Endothelial cell of umbilical vein (primary cell): ENCODE data around the gene GBE1. TPM values are rescaled to one million over a fixed set of nuclear protein-coding genes. Genes with fewer than 3 reads are reported as not detected.

Experiments
- BruUV-seq: library from RNA; stranded (reverse); fragments of 400-500 nt; replicated peaks from 2 replicates; lab custom pipeline; 2021; lab: Mats Ljungman, UMichigan
- CTCF ChIA-PET: fragments of 300-600, 350-600 bp; sonication (Branson Sonifier 250); formaldehyde crosslinking; loops from one replicate; lab custom pipeline; 2021; ENCODE audit warnings: antibody characterized with exemption, inconsistent platforms; lab: Charles Lee
- POLR2A ChIA-PET: fragments of 300-600, 350-600 bp; sonication (Branson Sonifier 250); formaldehyde crosslinking; loops from one replicate; lab custom pipeline; 2021; ENCODE audit warnings: antibody characterized with exemption, inconsistent platforms; lab: Charles Lee
- DNase-seq: peaks from one replicate; pipeline ENCODE4 v3.0.0-alpha.2; 2011; ENCODE audit warnings: low read depth, low spot score
- FAIRE-seq: peaks from 2 replicates; lab custom pipeline; 2011; peaks lifted over from hg19 to GRCh38; lab: Jason Lieb, UNC
- H2AFZ ChIP-seq: 2 replicates; pipeline ENCODE4 v1.6.0; 2012; ENCODE audit warnings: low read depth, low read length, control low read depth, inconsistent platforms
- H3K27ac ChIP-seq: 2 replicates; pipeline ENCODE4 v1.5.1; 2011; ENCODE audit warnings: low read depth, mild to moderate bottlenecking, control low read depth, low read length, moderate library complexity; ENCODE audit not compliant: insufficient read depth
- H3K27me3 ChIP-seq, 2 experiments: 2 replicates each; pipeline versions ENCODE4 v1.6.0 to v1.6.1; 2011; ENCODE audit warnings: low read length in 2 of 2, mixed read lengths in 1 of 2; ENCODE audit not compliant: control insufficient read depth in 2 of 2, insufficient read depth in 2 of 2
- H3K36me3 ChIP-seq, 2 experiments: 2 replicates in 1 of 2; 3 replicates in 1 of 2; pipeline ENCODE4 v1.5.1; 2011; ENCODE audit warnings: low read length in 2 of 2, mild to moderate bottlenecking in 1 of 2, moderate library complexity in 1 of 2; ENCODE audit not compliant: control insufficient read depth in 2 of 2, insufficient read depth in 2 of 2; ENCODE audit errors: extremely low read depth in 1 of 2
- H3K4me1 ChIP-seq: 3 replicates; pipeline ENCODE4 v1.5.1; 2011; ENCODE audit warnings: mild to moderate bottlenecking, low read length; ENCODE audit not compliant: control insufficient read depth, insufficient read depth; ENCODE audit errors: extremely low read depth
- H3K4me2 ChIP-seq: 2 replicates; pipeline ENCODE4 v1.6.1; 2011; ENCODE audit warnings: low read length, control low read depth, mixed read lengths; ENCODE audit not compliant: insufficient read depth
- H3K4me3 ChIP-seq, 3 experiments: fragments of 200-600 bp in 1 of 3; sonication (generic), shearing (Covaris generic) in 1 of 3; replicated peaks in 1 of 3; 2 replicates each; pipeline ENCODE4 v1.5.1; 2011 to 2016; ENCODE audit warnings: control low read depth in 3 of 3, low read length in 3 of 3, mild to moderate bottlenecking in 2 of 3, inconsistent platforms in 1 of 3, low read depth in 1 of 3, moderate library complexity in 1 of 3; ENCODE audit not compliant: insufficient read depth in 1 of 3
- H3K79me2 ChIP-seq: 2 replicates; pipeline ENCODE4 v1.6.0; 2012; ENCODE audit warnings: low read length, inconsistent platforms; ENCODE audit not compliant: control insufficient read depth, insufficient read depth
- H3K9ac ChIP-seq: replicated peaks from 2 replicates; pipeline ENCODE3; 2011; ENCODE audit warnings: low read length, control low read depth; ENCODE audit not compliant: insufficient read depth; ENCODE audit errors: extremely low read depth
- H3K9me1 ChIP-seq: replicated peaks from 3 replicates; pipeline ENCODE4 v1.6.0; 2011; ENCODE audit warnings: mild to moderate bottlenecking, low read length; ENCODE audit not compliant: control insufficient read depth, insufficient read depth; ENCODE audit errors: extremely low read depth
- H3K9me3 ChIP-seq: replicated peaks from 2 replicates; pipeline ENCODE4 v1.5.1; 2012; ENCODE audit warnings: low read length, inconsistent platforms; ENCODE audit not compliant: control insufficient read depth, insufficient read depth
- H4K20me1 ChIP-seq: replicated peaks from 2 replicates; pipeline ENCODE3; 2011; ENCODE audit warnings: mild to moderate bottlenecking, low read length; ENCODE audit not compliant: control insufficient read depth, insufficient read depth; ENCODE audit errors: extremely low read depth
- CTCF ChIP-seq, 2 donors: IDR thresholded peaks; 1 replicate in 1 of 2; 2 replicates in 1 of 2; pipeline ENCODE4 v1.5.1; 2011; ENCODE audit warnings: low read length in 2 of 2, mild to moderate bottlenecking in 2 of 2, moderate library complexity in 2 of 2, control low read depth in 1 of 2, inconsistent platforms in 1 of 2, low read depth in 1 of 2; ENCODE audit not compliant: insufficient read depth in 1 of 2; ENCODE audit errors: extremely low read depth in 1 of 2
- EZH2 ChIP-seq: IDR thresholded peaks from 2 replicates; pipeline ENCODE4 v1.6.1; 2012; ENCODE audit warnings: borderline replicate concordance, low read depth, mild to moderate bottlenecking, moderate library complexity, low read length, inconsistent platforms; ENCODE audit not compliant: severe bottlenecking
- FOS ChIP-seq: IDR thresholded peaks from 2 replicates; pipeline ENCODE4 v1.6.1; 2011; ENCODE audit warnings: mild to moderate bottlenecking, low read length, moderate library complexity, borderline replicate concordance; ENCODE audit not compliant: insufficient read depth
- GATA2 ChIP-seq: IDR thresholded peaks from 2 replicates; pipeline ENCODE4 v1.7.0; 2011; ENCODE audit warnings: low read depth, mild to moderate bottlenecking, moderate library complexity, mixed read lengths, low read length; ENCODE audit not compliant: insufficient read length, insufficient read depth
- JUN ChIP-seq: IDR thresholded peaks from 2 replicates; pipeline ENCODE4 v1.6.1; 2011; ENCODE audit warnings: borderline replicate concordance, low read depth; ENCODE audit not compliant: insufficient read length, insufficient read depth
- MAX ChIP-seq: IDR thresholded peaks from 2 replicates; pipeline ENCODE4 v1.6.1; 2011; ENCODE audit not compliant: insufficient read depth, insufficient read length
- MYC ChIP-seq: IDR thresholded peaks from one replicate; pipeline ENCODE4 v1.6.1; 2011; ENCODE audit warnings: mild to moderate bottlenecking, low read depth, low read length
- POLR2A ChIP-seq: IDR thresholded peaks from 2 replicates; pipeline ENCODE4 v1.6.1; 2012; ENCODE audit warnings: low read depth, mild to moderate bottlenecking, control low read depth, low read length
- POLR2AphosphoS5 ChIP-seq: IDR thresholded peaks from 2 replicates; pipeline ENCODE4 v1.6.1; 2012; ENCODE audit warnings: low read depth, mild to moderate bottlenecking, control low read depth, low read length, moderate library complexity; ENCODE audit not compliant: insufficient read depth
- dilution Hi-C: fragments of 300-500 bp; cut with MboI; formaldehyde crosslinking; loops from one replicate; pipeline ENCODE4 v1.15.0; 2019; ENCODE audit warnings: low sequenced_read_pairs; ENCODE audit not compliant: extremely low pct_ligation_motif_present
- intact Hi-C: fragments of 100-400 bp; cut with micrococcal nuclease; formaldehyde crosslinking; loops from one replicate; pipeline ENCODE4 v1.10.0; 2022
- polyA plus RNA-seq, 4 experiments: library from polyadenylated mRNA; depleted of rRNA in 3 of 4; stranded (reverse) in 3 of 4; unstranded in 1 of 4; fragments of >200 nt; gene quantifications; 2 replicates each; pipeline versions ENCODE4 v1.2.1 to v1.2.3, GENCODE V29; 2011 to 2012; ENCODE audit warnings: missing spikeins in 1 of 4
- total RNA-seq: library from RNA; stranded (reverse); gene quantifications from 2 replicates; pipeline ENCODE4 v1.2.3, GENCODE V29; 2021

GBE1 gene
- total and polyA plus RNA-seq, 2 donors (not counting 3 experiments of a cell fraction or from before 2014, with no cell fraction given) = 35.9 to 110 TPM

DNA sequence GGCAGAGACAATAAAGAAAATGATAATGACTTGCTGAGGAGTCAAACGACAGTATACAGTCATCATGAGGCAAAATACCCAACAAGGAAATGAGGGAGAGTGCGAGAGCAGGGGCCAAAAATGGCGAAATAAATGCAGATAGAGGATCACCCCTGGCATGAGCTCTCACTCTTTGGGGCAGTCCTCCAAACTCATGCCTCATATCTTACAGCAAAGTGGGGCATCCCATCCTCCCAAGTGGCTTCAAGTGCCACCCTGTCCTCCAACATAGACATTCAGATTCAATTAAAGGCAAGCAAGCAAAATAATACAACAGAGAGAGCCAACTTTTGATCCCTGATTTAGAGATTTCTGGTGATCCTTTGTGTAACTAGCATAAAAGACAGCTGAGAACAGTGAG is 278.4 kb downstream of the GBE1 start:
- intact Hi-C loops = no loop called here
- Histone ChIP-seq H3K4me2 (no peak overlapping the region), H3K79me2 (no peaks in the 10 kb centered on the region), H3K27ac (no peak overlapping the region), H3K9ac (no peak overlapping the region), H3K27me3 (no peaks in the 10 kb centered on the region), H3K9me3 (no peaks in the 10 kb centered on the region), H3K4me1 (peaks cover 14% of the 10 kb centered on the region), H3K36me3 (no peaks in the 10 kb centered on the region), H3K9me1 (no peaks in the 10 kb centered on the region), H3K4me3 (no peak overlapping the region), H2AFZ (no peak overlapping the region), H4K20me1 (no peaks in the 10 kb centered on the region)
- TF ChIP-seq EZH2 (no peak), CTCF (IDR thresholded peaks at IDR 0.05; ENCODE audit: extremely low read depth in 1 of 2, insufficient read depth in 1 of 2, low read depth in 1 of 2, low read length in 2 of 2) (no peak)
- CTCF ChIA-PET = interaction anchor here (4.7 kb wide), 1 partner anchor 10 kb away, joined by 17 read pairs; no protein-coding TSS in a partner anchor
- POLR2A ChIA-PET = no interaction called here
- DNase-seq (no peak), FAIRE-seq (no peak)
- dilution Hi-C loops = no loop called here
- no TSS peak for BruUV-seq

DNA sequence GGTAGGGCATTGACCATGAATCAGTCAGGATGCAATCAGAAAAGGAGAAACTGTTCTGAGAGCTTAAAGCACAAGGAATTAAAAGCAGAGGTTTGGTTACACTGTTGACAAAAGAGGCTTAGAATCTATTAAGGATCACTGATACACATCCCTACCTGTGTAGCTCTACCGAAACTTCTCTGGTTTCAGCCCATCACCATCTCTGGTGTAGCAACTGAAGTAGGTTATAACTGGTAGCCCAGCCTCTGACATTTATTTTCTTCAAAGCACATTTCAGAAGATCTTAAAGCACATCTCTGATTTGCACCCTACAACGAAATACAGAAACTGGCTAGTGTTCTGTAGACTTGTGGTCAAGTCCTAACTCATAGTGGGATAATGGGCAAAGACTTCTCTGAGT is 283.7 kb downstream of the GBE1 start:
- BruUV-seq = no TSS peak
- Histone ChIP-seq H3K79me2 (no peaks in the 10 kb centered on the region), H3K36me3 (no peaks in the 10 kb centered on the region), H3K4me2 (no peak overlapping the region), H3K9ac (no peak overlapping the region), H2AFZ (no peak overlapping the region), H3K27me3 (no peaks in the 10 kb centered on the region), H3K9me3 (no peaks in the 10 kb centered on the region), H3K4me1 (peaks cover 18% of the 10 kb centered on the region), H3K27ac (no peak overlapping the region), H3K4me3 (no peak overlapping the region), H3K9me1 (no peaks in the 10 kb centered on the region), H4K20me1 (no peaks in the 10 kb centered on the region)
- DNase-seq (no peak), FAIRE-seq (no peak)
- CTCF ChIA-PET = interaction anchor here (1.1 to 5.0 kb wide), 3 partner anchors 8 to 58 kb away, joined by 4 to 34 read pairs (median 13); no protein-coding TSS in a partner anchor
- TF ChIP-seq JUN (no peak), MAX (no peak), FOS (no peak), GATA2 (no peak), POLR2AphosphoS5 (no peak), POLR2A (no peak), EZH2 (no peak), MYC (no peak), CTCF (IDR thresholded peaks at IDR 0.05; ENCODE audit: extremely low read depth in 1 of 2, insufficient read depth in 1 of 2, low read depth in 1 of 2, low read length in 2 of 2) (no peak)
- intact Hi-C loops = loop anchor here (10.0 kb wide), 2 partner anchors 247 to 287 kb away; partner anchors contain the start of gene GBE1
- dilution Hi-C loops = no loop called here
- POLR2A ChIA-PET = no interaction called here
